NOMO-1 treated with DMSO at 0.1 percent for 48 hours (cell line): ENCODE results near the gene TESPA1.
"Not testable (repeated sequence)": the region's sequence is repeated elsewhere in the genome, so short reads cannot be mapped to it uniquely, and the experiment has no call there.

Experiments used
- DNase-seq: peaks from one replicate; lab custom pipeline; 2025; ENCODE audit not compliant: unreplicated experiment; lab: John Stamatoyannopoulos, UW

Gene TESPA1

GRCh38 chr12:54984658-54985376 is at the start of gene TESPA1:
TSS of gene TESPA1 (minus strand) at chr12:54984762. CDS start at chr12:54974562, 10,200 bp downstream.
- peak; percentile 84 for DNase-seq

- DNase-seq, result no peak
Measured at GRCh38 chr12:55034218-55034617, 49.7 kb upstream of the TESPA1 start.

GRCh38 chr12:55025508-55025907 is 40.9 kb upstream of the TESPA1 start:
- DNase-seq, result no peak

GRCh38 chr12:55024575-55024974 is 40.0 kb upstream of the TESPA1 start:
- no peak for DNase-seq

- DNase-seq, result peak; percentile 68
Measured at GRCh38 chr12:55019784-55020183, 35.2 kb upstream of the TESPA1 start, which contains the start of gene NEUROD4. TSS of gene NEUROD4 (plus strand) at chr12:55019974. CDS start at chr12:55026440, 6,466 bp downstream.

- DNase-seq, result no peak
Measured at GRCh38 chr12:55017416-55017925, 32.9 kb upstream of the TESPA1 start.

GRCh38 chr12:55008944-55009585 is 24.5 kb upstream of the TESPA1 start:
- no peak for DNase-seq

- no peak for DNase-seq
Measured at GRCh38 chr12:55002355-55002754, 17.8 kb upstream of the TESPA1 start.

GRCh38 chr12:55001198-55001868 is 16.8 kb upstream of the TESPA1 start:
- DNase-seq, result no peak

GRCh38 chr12:54998958-54999510 is 14.5 kb upstream of the TESPA1 start:
- peak; percentile 30 for DNase-seq

- no peak for DNase-seq
Measured at GRCh38 chr12:54997929-54998522, 13.5 kb upstream of the TESPA1 start.

- no peak for DNase-seq
Measured at GRCh38 chr12:54996205-54996604, 11.6 kb upstream of the TESPA1 start.

GRCh38 chr12:54993181-54993835 is 8.7 kb upstream of the TESPA1 start:
- peak; percentile 62 for DNase-seq

GRCh38 chr12:54991991-54992375 is 7.4 kb upstream of the TESPA1 start:
- peak; percentile 17 for DNase-seq

- peak; percentile 44 for DNase-seq
Measured at GRCh38 chr12:54991161-54991990, 6.8 kb upstream of the TESPA1 start.

- DNase-seq, result no peak
Measured at GRCh38 chr12:54989829-54990228, 5.3 kb upstream of the TESPA1 start.

GRCh38 chr12:54988402-54989054 is 4.0 kb upstream of the TESPA1 start:
- no peak for DNase-seq

GRCh38 chr12:54987611-54988231 is 3.2 kb upstream of the TESPA1 start:
- DNase-seq, result no peak

GRCh38 chr12:54986773-54987172 is 2.2 kb upstream of the TESPA1 start:
- not testable (repeated sequence) for DNase-seq
